Neural progenitor cell (in vitro differentiated cells): Measurements from ENCODE around the gene TSPAN5. TPM values are rescaled to one million over a fixed set of nuclear protein-coding genes. Genes with fewer than 3 reads are reported as not detected.

ENCODE experiments used
- DNase-seq: peaks from one replicate; pipeline ENCODE4 v3.0.0-alpha.2; 2016; ENCODE audit warnings: low spot score
- H2AFZ ChIP-seq: fragments of 200-600 bp; sonication (generic); replicated peaks from 2 replicates; pipeline ENCODE4 v1.6.1; 2016; ENCODE audit warnings: antibody characterized with exemption
- H3F3A ChIP-seq: fragments of 200-600 bp; sonication (generic); 2 replicates; pipeline ENCODE4 v1.6.1; 2016; ENCODE audit warnings: antibody characterized with exemption, low read depth
- H3K27ac ChIP-seq: fragments of 200-600 bp; sonication (generic); 2 replicates; pipeline ENCODE4 v1.5.1; 2016; ENCODE audit warnings: mild to moderate bottlenecking
- H3K27me3 ChIP-seq: fragments of 200-600 bp; sonication (generic); 2 replicates; pipeline ENCODE4 v1.6.1; 2016; ENCODE audit warnings: mild to moderate bottlenecking, moderate library complexity
- H3K36me3 ChIP-seq: fragments of 200-600 bp; sonication (generic); 2 replicates; pipeline ENCODE4 v1.5.1; 2016
- H3K4me1 ChIP-seq: fragments of 200-600 bp; sonication (generic); 2 replicates; pipeline ENCODE4 v1.6.1; 2016; ENCODE audit warnings: mixed run types
- H3K4me2 ChIP-seq: fragments of 200-600 bp; sonication (generic); 2 replicates; pipeline ENCODE4 v1.6.1; 2016
- H3K4me3 ChIP-seq: fragments of 200-600 bp; sonication (generic); 2 replicates; pipeline ENCODE4 v1.5.1; 2016
- H3K79me2 ChIP-seq: fragments of 200-600 bp; sonication (generic); 2 replicates; pipeline ENCODE4 v1.6.1; 2016; ENCODE audit warnings: low read depth
- H3K9ac ChIP-seq: fragments of 200-600 bp; sonication (generic); 2 replicates; pipeline ENCODE4 v1.6.1; 2016
- H3K9me3 ChIP-seq: fragments of 200-600 bp; sonication (generic); 2 replicates; pipeline ENCODE4 v1.5.1; 2016; ENCODE audit warnings: low read depth
- H4K20me1 ChIP-seq: fragments of 200-600 bp; sonication (generic); 2 replicates; pipeline ENCODE4 v1.6.1; 2016; ENCODE audit warnings: low read depth
- H3K27ac Mint-ChIP-seq: 3 replicates; pipeline ENCODE4 v1.8.0; 2021; ENCODE audit warnings: mixed read lengths
- H3K27me3 Mint-ChIP-seq: 2 replicates; pipeline ENCODE4 v1.8.0; 2022; ENCODE audit warnings: low read depth, mild to moderate bottlenecking, inconsistent platforms, moderate library complexity, mixed read lengths; ENCODE audit not compliant: insufficient read depth
- H3K36me3 Mint-ChIP-seq: 3 replicates; pipeline ENCODE4 v1.8.0; 2021; ENCODE audit warnings: mixed read lengths
- H3K4me1 Mint-ChIP-seq: 3 replicates; pipeline ENCODE4 v1.8.0; 2021; ENCODE audit warnings: mixed read lengths
- H3K4me3 Mint-ChIP-seq: 3 replicates; pipeline ENCODE4 v1.8.0; 2021; ENCODE audit warnings: mild to moderate bottlenecking, moderate library complexity, mixed read lengths
- H3K9me3 Mint-ChIP-seq: 3 replicates; pipeline ENCODE4 v1.8.0; 2020; ENCODE audit warnings: mixed read lengths
- EZH2 ChIP-seq: fragments of 200-600 bp; sonication (generic); IDR thresholded peaks from 2 replicates; pipeline ENCODE4 v1.6.1; 2017; ENCODE audit warnings: antibody characterized with exemption, mild to moderate bottlenecking, moderate library complexity
- EZH2phosphoT487 ChIP-seq: fragments of 200-600 bp; sonication (generic); IDR thresholded peaks from 2 replicates; pipeline ENCODE4 v1.6.1; 2017; ENCODE audit warnings: antibody characterized with exemption
- total RNA-seq: library from RNA; depleted of rRNA; stranded (reverse); fragments of >200 nt; gene quantifications from 2 replicates; pipeline ENCODE4 v1.2.3, GENCODE V29; 2015; ENCODE audit warnings: low replicate concordance
- TF ChIP-seq, protein P1 (sequence below): fragments of 200-600 bp; sonication (generic); IDR thresholded peaks from 2 replicates; pipeline ENCODE4 v1.5.1; 2017; ENCODE audit warnings: antibody characterized with exemption, mild to moderate bottlenecking

The TSPAN5 gene
- total RNA-seq, 1 donor from 2014 or later: 34.9 TPM

DNA sequence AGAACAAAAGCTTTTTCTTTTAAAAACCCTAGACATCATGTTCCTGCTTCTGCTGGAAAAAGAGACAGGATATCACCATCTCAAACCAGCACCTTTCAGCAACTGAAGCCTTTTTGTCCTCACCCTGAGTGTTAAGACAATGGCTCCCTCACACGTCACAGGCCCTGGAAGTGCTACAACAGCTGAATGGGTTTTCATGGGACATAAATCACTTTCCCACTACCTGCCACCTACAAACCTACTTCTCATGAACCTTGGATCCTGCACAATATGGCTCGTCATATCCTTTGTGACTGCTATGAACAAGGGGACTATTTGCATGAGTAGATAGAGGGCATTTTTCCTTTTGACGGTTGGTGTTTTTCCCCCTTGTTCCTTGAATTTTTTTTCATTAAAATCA lies 93.6 kb downstream of the TSPAN5 start:
- H4K20me1 ChIP-seq: peaks cover 15% of the 10 kb centered on the region
- peaks cover 36% of the 10 kb centered on the region for H3K4me1 ChIP-seq
- TF ChIP-seq EZH2 (no peak), EZH2phosphoT487 (no peak)
- TF ChIP-seq, protein P1, sequence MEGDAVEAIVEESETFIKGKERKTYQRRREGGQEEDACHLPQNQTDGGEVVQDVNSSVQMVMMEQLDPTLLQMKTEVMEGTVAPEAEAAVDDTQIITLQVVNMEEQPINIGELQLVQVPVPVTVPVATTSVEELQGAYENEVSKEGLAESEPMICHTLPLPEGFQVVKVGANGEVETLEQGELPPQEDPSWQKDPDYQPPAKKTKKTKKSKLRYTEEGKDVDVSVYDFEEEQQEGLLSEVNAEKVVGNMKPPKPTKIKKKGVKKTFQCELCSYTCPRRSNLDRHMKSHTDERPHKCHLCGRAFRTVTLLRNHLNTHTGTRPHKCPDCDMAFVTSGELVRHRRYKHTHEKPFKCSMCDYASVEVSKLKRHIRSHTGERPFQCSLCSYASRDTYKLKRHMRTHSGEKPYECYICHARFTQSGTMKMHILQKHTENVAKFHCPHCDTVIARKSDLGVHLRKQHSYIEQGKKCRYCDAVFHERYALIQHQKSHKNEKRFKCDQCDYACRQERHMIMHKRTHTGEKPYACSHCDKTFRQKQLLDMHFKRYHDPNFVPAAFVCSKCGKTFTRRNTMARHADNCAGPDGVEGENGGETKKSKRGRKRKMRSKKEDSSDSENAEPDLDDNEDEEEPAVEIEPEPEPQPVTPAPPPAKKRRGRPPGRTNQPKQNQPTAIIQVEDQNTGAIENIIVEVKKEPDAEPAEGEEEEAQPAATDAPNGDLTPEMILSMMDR: no peak
- Mint-ChIP-seq H3K27me3 (no peaks in the 10 kb centered on the region), H3K27ac (no peak overlapping the region), H3K4me3 (no peak overlapping the region), H3K9me3 (no peaks in the 10 kb centered on the region), H3K36me3 (peaks cover 12% of the 10 kb centered on the region), H3K4me1 (peaks cover 27% of the 10 kb centered on the region)
- peaks cover 26% of the 10 kb centered on the region for H3K79me2 ChIP-seq
- no peaks in the 10 kb centered on the region for H3K9me3 ChIP-seq
- H3K9ac ChIP-seq: no peak overlapping the region
- H3K4me2 ChIP-seq: peak overlapping the region; percentile 43
- H3K27me3 ChIP-seq: no peaks in the 10 kb centered on the region
- no peak overlapping the region for H3K4me3 ChIP-seq
- no peak overlapping the region for H2AFZ ChIP-seq
- peaks cover 10% of the 10 kb centered on the region for H3F3A ChIP-seq
- no peak overlapping the region for H3K27ac ChIP-seq
- no peaks in the 10 kb centered on the region for H3K36me3 ChIP-seq
- DNase-seq: peak; percentile 52

GRCh38 chr4:98560321-98560720 lies 98.1 kb downstream of the TSPAN5 start:
- Histone ChIP-seq H3K27ac (peak overlapping the region; percentile 48), H3F3A (peaks cover 14% of the 10 kb centered on the region), H2AFZ (no peak overlapping the region), H3K36me3 (no peaks in the 10 kb centered on the region), H3K9ac (no peak overlapping the region), H3K9me3 (no peaks in the 10 kb centered on the region), H3K4me3 (no peak overlapping the region), H3K27me3 (no peaks in the 10 kb centered on the region), H3K4me1 (peaks cover 52% of the 10 kb centered on the region), H3K4me2 (no peak overlapping the region), H4K20me1 (peaks cover 3% of the 10 kb centered on the region), H3K79me2 (peaks cover 57% of the 10 kb centered on the region)
- Mint-ChIP-seq H3K4me1 (peaks cover 23% of the 10 kb centered on the region), H3K27ac (no peak overlapping the region), H3K9me3 (no peaks in the 10 kb centered on the region), H3K4me3 (no peak overlapping the region), H3K36me3 (peaks cover 10% of the 10 kb centered on the region), H3K27me3 (peaks cover 2% of the 10 kb centered on the region)
- DNase-seq: no peak
- TF ChIP-seq, protein P1: no peak
- TF ChIP-seq EZH2 (no peak), EZH2phosphoT487 (no peak)

- peaks cover 16% of the 10 kb centered on the region for H3K4me1 Mint-ChIP-seq
- peaks cover 14% of the 10 kb centered on the region for H3F3A ChIP-seq
- DNase-seq: no peak
- H4K20me1 ChIP-seq: no peaks in the 10 kb centered on the region
- H3K4me3 ChIP-seq: no peak overlapping the region
- peaks cover 2% of the 10 kb centered on the region for H3K27me3 Mint-ChIP-seq
- H3K4me1 ChIP-seq: peaks cover 47% of the 10 kb centered on the region
- H3K36me3 Mint-ChIP-seq: peaks cover 14% of the 10 kb centered on the region
- peaks cover 53% of the 10 kb centered on the region for H3K79me2 ChIP-seq
- H3K4me2 ChIP-seq: peak overlapping the region; percentile 44
- no peak overlapping the region for H2AFZ ChIP-seq
- H3K9me3 Mint-ChIP-seq: no peaks in the 10 kb centered on the region
- H3K27ac Mint-ChIP-seq: no peak overlapping the region
- no peaks in the 10 kb centered on the region for H3K9me3 ChIP-seq
- TF ChIP-seq EZH2: no peak
- TF ChIP-seq, protein P1: no peak
- no peak for TF ChIP-seq EZH2phosphoT487
- no peaks in the 10 kb centered on the region for H3K27me3 ChIP-seq
- no peak overlapping the region for H3K9ac ChIP-seq
- no peak overlapping the region for H3K4me3 Mint-ChIP-seq
- H3K36me3 ChIP-seq: no peaks in the 10 kb centered on the region
- H3K27ac ChIP-seq: peak overlapping the region; percentile 34
Observed at GRCh38 chr4:98558471-98559169, 99.8 kb downstream of the TSPAN5 start.
